Suprapubic skin (tissue), 4 donors: ENCODE measurements around the gene SNRK.

ENCODE experiments used
- CTCF ChIP-seq, 2 donors: fragments of 200-600 bp in 1 of 2; fragments of 450-650 bp in 1 of 2; sonication (generic) in 1 of 2; IDR thresholded peaks; one replicate each; pipeline ENCODE4 v1.5.1; 2016 to 2019; ENCODE audit warnings: antibody characterized with exemption in 2 of 2, mild to moderate bottlenecking in 1 of 2, moderate library complexity in 1 of 2
- EP300 ChIP-seq: sonication (generic); formaldehyde crosslinking; IDR thresholded peaks from one replicate; pipeline ENCODE4 v1.6.1; 2017; ENCODE audit warnings: antibody characterized with exemption
- POLR2A ChIP-seq, 2 donors: fragments of 450-650 bp; IDR thresholded peaks; one replicate each; pipeline ENCODE4 v1.6.1; 2017; ENCODE audit warnings: antibody characterized with exemption in 2 of 2, mild to moderate bottlenecking in 2 of 2, moderate library complexity in 2 of 2
- POLR2AphosphoS5 ChIP-seq, 3 donors: sonication (generic); formaldehyde crosslinking; IDR thresholded peaks; one replicate each; pipeline ENCODE4 v1.6.1; 2017; ENCODE audit warnings: antibody characterized with exemption in 3 of 3

DNA sequence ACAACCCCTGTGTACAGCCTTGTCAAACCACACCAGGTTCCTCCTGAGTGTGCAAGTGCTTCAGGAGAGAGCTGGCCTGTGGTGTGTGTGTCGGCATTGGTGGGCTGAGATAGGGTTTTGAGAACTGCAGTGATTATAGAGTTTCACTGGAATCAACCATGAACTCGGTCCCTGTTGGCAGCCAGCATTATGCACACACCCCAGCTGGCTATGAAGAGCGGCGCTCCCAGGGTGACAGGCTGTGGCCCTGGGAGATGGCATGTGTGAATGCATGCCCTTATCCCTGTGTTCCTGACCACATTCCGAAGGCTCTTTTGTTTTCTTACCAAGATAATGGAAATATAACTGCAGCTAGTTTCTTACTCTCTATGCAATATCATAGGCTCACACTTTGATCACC, 101.8 kb downstream of the SNRK start:
- TF ChIP-seq CTCF (IDR thresholded peaks at IDR 0.05) (no peak), POLR2A (IDR thresholded peaks at IDR 0.05) (no peak), EP300 (no peak), POLR2AphosphoS5 (IDR thresholded peaks at IDR 0.05) (no peak)
